Epithelial cell of prostate (primary cell): ENCODE data around the gene IL1RL2.

Experiments
- DNase-seq: peaks from one replicate; pipeline ENCODE4 v3.0.0-alpha.2; 2011; ENCODE audit warnings: low read depth, low spot score
- H3K27ac ChIP-seq: fragments of 450-650 bp; 2 replicates; pipeline ENCODE4 v1.5.1; 2017; ENCODE audit warnings: mild to moderate bottlenecking

Gene IL1RL2

DNA sequence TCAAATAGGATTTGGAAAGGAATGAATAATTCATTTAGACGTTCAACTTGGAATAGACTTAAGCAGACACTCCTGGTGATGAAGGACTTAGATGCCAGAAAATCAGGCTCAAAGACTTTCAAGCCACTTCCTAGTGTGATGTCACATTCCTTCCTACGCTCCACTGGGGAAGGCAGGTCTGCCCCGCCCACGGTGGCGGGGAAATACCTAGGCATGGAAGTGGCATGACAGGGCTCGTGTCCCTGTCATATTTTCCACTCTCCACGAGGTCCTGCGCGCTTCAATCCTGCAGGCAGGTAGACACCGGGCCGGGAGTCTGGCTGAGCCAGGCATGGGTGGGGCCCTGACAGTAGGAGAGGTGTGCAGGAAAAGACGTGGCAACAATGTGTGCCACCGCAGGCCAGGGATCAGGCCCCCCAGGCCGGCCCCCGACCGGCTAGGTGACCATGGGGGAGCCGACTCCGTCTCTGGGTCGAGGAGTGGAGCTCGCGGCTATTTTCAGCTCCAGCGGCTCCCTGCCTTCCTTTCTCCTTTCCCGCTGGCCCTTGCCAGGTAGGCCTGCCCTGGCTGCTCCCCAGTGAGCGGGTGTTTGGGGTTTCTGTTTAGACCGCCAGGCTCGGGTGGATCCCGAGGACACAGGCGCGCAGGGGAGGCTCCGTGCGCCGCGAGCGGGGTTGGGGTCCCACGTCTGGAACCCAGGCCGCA is at the start of gene IL1RL2:
IL1RL2 (plus strand) TSS at position 233 of the 705 bp plus-strand sequence. CDS start 845 bp downstream, outside the sequence.
- DNase-seq: no peak
- peak within 1 kb of the TSS; percentile 51 for H3K27ac ChIP-seq

DNA sequence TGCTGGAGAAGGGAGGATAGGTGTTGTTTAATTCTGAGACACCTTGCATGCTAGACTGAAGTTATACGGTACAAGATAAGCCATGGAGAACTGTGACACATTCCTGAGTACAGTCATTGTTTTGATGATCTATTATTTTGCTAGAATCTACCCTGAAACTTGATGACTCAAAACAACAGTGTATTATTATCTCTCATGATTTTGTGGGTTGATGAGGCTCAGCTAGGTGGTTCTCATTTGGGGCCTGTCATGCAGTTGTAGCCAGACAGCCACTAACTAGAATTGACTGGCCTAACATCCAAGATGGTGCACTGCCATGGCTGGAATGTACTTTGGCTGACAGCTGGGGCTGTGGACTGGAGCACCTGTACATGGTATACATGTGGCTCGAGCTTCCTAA is 49.7 kb upstream of the IL1RL2 start:
- DNase-seq: no peak
- H3K27ac ChIP-seq: no peak overlapping the region

- DNase-seq: no peak
- H3K27ac ChIP-seq: no peak overlapping the region
These were observed 48.5 kb upstream of the IL1RL2 start for GRCh38 chr2:102138331-102138730.

DNA sequence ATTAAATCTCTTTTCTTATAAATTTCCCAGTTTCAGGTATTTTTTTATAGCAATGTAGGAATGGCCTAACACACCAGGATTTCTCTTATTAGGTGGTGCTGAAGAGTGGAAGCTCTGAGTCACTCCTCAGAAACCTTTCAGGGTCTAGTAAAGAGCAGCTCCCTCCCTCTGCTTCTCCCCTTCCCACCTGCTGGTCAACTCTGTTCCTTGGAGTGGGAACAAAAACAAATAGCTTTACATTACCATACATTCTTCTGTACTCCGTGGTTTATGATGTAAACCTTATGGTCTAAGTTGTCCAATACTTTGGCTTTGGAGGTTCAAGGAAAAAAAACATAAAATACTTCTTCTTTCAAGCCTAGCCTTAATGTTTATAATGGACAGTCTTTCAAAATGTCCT is 47.0 kb upstream of the IL1RL2 start:
- no peak for DNase-seq
- no peak overlapping the region for H3K27ac ChIP-seq

- DNase-seq: no peak
- no peak overlapping the region for H3K27ac ChIP-seq
These were observed 46.4 kb upstream of the IL1RL2 start for GRCh38 chr2:102140377-102140776.

DNA sequence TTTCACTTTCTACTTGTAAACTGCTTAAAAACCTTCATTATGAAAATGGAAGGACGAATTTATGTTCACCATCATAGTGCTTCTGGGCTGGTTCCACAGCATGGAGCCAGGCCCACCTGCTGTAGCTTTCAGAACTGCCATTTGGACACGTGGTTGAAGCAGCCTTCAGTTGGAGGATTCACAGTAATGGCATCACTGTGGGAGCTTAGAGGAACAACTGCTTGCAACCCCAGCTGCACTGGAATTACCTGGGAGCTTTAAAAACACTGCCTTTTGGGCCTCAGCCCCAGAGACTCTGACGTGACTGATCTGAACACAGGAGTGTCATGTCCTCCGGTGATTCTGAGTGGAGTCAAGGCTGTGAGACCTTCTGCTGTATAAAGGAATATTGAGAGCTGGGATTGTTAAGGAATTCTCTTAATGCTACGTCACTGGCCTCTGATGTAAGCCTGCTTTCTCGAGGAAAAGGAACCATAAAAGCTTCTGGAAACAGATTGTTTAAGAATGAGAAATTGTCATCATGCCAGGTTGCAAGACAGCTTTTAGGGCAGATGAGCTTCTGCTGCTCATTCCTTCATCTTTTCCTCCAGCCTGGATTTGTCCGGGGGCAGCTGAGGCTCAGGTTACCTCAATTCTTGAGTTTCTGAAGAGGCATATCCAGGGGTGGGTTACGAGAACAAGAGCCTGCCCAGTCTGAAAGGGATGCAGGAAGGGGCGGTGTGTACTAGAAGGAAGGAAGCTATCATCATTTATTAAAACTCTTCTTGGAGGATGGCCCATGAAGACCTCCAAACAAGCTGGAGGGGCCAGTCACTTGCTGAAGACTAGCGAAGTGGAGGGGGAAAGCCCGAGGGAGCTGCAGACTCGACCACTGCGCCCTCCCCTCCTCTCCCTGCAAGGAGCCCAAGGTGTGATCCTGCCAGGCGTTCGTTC is 45.5 kb upstream of the IL1RL2 start:
- no peak for DNase-seq
- H3K27ac ChIP-seq: no peak overlapping the region

- peak within 1 kb of the TSS; percentile 47 for H3K27ac ChIP-seq
- no peak for DNase-seq
These were observed 44.6 kb upstream of the IL1RL2 start, which contains the start of gene IL1R1 for GRCh38 chr2:102141970-102142828. TSS of gene IL1R1 (plus strand) at chr2:102142746. CDS start at chr2:102157725, 14,979 bp downstream.

GRCh38 chr2:102142829-102143449 is 43.9 kb upstream of the IL1RL2 start:
- peak overlapping the region; percentile 47 for H3K27ac ChIP-seq
- DNase-seq: no peak

- no peak for DNase-seq
- no peak overlapping the region for H3K27ac ChIP-seq
These were observed 43.3 kb upstream of the IL1RL2 start for GRCh38 chr2:102143450-102143985.

DNA sequence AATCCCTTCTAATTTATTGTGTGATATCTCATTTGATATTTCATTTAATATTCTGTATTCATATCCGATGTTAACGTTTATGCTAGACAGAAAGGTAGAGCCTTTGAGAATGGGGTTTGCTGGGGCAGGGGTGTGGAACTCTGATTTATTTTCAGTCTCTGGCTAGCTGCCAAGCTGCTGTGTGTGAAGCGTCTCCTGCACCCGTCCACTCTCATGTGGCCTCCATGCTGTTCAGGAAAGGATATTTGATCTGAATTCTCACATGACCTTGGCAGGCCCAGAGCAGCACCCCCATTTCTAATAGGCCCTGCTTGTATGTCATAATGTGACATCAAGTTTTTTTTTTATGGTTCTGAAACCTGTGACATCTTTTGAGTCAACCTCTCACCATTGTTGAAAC is 42.7 kb upstream of the IL1RL2 start:
- DNase-seq: no peak
- H3K27ac ChIP-seq: no peak overlapping the region

DNA sequence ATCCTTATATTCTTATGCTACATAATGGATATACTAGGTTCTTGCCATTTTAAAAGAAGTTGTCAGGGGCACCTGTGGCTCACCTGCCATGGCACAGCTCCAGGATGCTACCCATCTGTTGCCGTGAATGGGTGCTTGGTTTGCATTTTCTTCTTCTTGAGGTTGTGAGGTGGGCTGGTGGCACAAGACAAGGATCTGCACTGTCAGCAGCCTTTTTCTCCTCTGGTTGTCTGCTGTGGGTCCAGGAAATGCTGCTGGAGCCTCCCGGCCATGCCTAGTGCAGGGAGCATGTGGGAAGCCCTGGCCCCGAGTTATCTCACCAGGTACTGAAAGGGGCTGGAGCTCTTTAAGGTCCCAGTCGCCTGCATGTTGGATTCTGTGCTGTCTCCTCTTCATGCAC is 41.7 kb upstream of the IL1RL2 start:
- H3K27ac ChIP-seq: no peak overlapping the region
- DNase-seq: no peak

DNA sequence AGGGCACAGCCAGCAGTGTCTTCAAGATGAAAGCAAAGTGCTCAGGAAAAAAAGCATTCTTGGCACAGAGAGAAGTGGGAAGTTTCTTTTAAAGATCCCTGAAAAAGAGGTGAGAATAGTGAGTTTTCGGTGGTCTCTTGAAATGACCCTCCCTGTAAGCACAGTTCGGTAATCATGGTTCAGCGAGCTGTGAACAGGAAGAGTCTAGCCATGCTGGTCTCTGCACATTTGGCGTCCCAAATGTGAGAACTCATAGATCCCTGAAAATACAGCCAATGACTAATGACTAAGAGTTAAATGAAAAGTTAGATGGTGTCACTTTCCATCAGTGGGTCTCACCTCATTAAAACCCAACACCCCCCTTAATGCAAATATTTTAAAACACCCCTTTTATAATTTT is 40.9 kb upstream of the IL1RL2 start:
- DNase-seq: no peak
- no peak overlapping the region for H3K27ac ChIP-seq

DNA sequence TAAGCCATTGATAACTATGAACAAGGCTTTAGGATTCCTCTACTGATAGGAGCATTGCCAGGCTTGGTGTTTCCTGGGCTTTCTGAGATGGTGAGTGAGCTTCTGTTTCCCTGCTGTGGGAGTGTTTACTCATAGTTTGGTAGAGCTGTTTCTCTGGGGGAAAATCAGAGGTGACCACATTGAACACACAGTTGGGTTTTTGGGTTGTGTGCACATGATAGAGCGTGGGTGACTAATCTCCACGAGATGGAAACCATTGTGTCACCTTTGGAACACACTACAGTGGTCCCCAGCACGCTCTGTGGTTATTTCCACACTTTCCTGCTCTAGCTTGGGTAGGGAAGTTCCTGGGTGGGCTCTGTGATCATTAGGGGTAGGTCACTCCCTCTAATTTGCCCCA is 38.9 kb upstream of the IL1RL2 start:
- DNase-seq: no peak
- no peak overlapping the region for H3K27ac ChIP-seq

DNA sequence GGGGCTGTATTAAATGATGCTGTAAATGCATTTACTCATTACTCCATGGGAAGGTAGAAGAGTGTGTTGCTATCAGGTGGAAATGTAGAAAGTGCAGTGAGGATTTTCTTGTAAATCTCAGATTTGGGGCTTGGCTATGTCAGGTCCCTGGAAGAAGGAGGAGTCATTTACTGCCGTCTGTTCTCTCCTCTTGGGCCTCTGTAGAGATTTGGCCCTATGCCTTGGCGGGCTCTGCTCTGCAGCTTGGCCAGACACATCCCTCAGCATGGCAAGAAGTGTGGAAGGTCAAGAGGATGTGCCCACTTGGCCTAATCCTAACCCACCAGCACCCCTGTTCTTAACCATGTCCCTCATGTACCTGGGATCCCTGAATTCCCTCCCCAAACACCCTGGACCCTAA is 37.6 kb upstream of the IL1RL2 start:
- H3K27ac ChIP-seq: no peak overlapping the region
- no peak for DNase-seq

GRCh38 chr2:102149644-102150455 is 37.0 kb upstream of the IL1RL2 start:
- DNase-seq: no peak
- H3K27ac ChIP-seq: no peak overlapping the region

- no peak for DNase-seq
These were observed 32.5 kb upstream of the IL1RL2 start for GRCh38 chr2:102154364-102154763.

GRCh38 chr2:102154946-102155702 is 31.7 kb upstream of the IL1RL2 start:
- DNase-seq: no peak
- H3K27ac ChIP-seq: peak overlapping the region; percentile 31

More at GRCh38 chr2:102154364-102154763, 32.5 kb upstream of the IL1RL2 start:
- H3K27ac ChIP-seq: no peak overlapping the region
